DMS 273 treated with DMSO at 0.1 percent for 48 hours (cell line): ENCODE results near the gene WBP1.
A peak's percentile ranks its signal among the peaks of the same experiment; 100 is the strongest.
"Not testable (repeated sequence)": the region's sequence is repeated elsewhere in the genome, so short reads cannot be mapped to it uniquely, and the experiment has no call there.

ENCODE experiments used
- DNase-seq: peaks from one replicate; lab custom pipeline; 2025; lab: John Stamatoyannopoulos, UW

WBP1 gene

GRCh38 chr2:74458132-74458937 lies at the start of gene WBP1:
WBP1 (plus strand) TSS chr2:74458438; CDS start chr2:74458603, 165 bp downstream.
- peak; percentile 100 for DNase-seq

GRCh38 chr2:74413001-74413698 lies 45.1 kb upstream of the WBP1 start:
- DNase-seq, result no peak

GRCh38 chr2:74414441-74414840 lies 43.8 kb upstream of the WBP1 start:
- DNase-seq, result no peak

GRCh38 chr2:74414881-74415761 lies 43.1 kb upstream of the WBP1 start:
- DNase-seq, result no peak

- DNase-seq, result no peak
Observed at GRCh38 chr2:74415762-74416395, 42.4 kb upstream of the WBP1 start.

- no peak for DNase-seq
Observed at GRCh38 chr2:74416778-74417177, 41.5 kb upstream of the WBP1 start.

- no peak for DNase-seq
Observed at GRCh38 chr2:74417197-74417596, 41.0 kb upstream of the WBP1 start.

GRCh38 chr2:74417763-74418162 lies 40.5 kb upstream of the WBP1 start:
- DNase-seq, result no peak

- DNase-seq, result no peak
Observed at GRCh38 chr2:74418312-74418711, 39.9 kb upstream of the WBP1 start.

GRCh38 chr2:74419345-74419744 lies 38.9 kb upstream of the WBP1 start:
- DNase-seq, result no peak

- DNase-seq, result no peak
Observed at GRCh38 chr2:74420006-74420405, 38.2 kb upstream of the WBP1 start.

GRCh38 chr2:74420443-74421103 lies 37.7 kb upstream of the WBP1 start:
- not testable (repeated sequence) for DNase-seq

- DNase-seq, result peak; percentile 74
Observed at GRCh38 chr2:74421221-74421870, 36.9 kb upstream of the WBP1 start, which contains the start of the genes C2orf81 and WDR54. C2orf81 (minus strand) TSS chr2:74421619; CDS start chr2:74421560, 59 bp downstream. WDR54 (plus strand) TSS chr2:74421730; CDS start chr2:74422154, 424 bp downstream.

GRCh38 chr2:74423231-74424095 lies 34.8 kb upstream of the WBP1 start:
- DNase-seq, result no peak

- no peak for DNase-seq
Observed at GRCh38 chr2:74424139-74424992, 33.9 kb upstream of the WBP1 start.

GRCh38 chr2:74424995-74425406 lies 33.2 kb upstream of the WBP1 start:
- DNase-seq, result no peak

GRCh38 chr2:74425523-74425922 lies 32.7 kb upstream of the WBP1 start:
- DNase-seq, result no peak

- no peak for DNase-seq
Observed at GRCh38 chr2:74426181-74426758, 32.0 kb upstream of the WBP1 start.
